Endothelial cell of umbilical vein (primary cell): ENCODE data around the gene INPP4B. TPM values are rescaled to one million over a fixed set of nuclear protein-coding genes. Genes with fewer than 3 reads are reported as not detected.
A peak's percentile ranks its signal among the peaks of the same experiment; 100 is the strongest.

Source experiments
- BruUV-seq: library from RNA; stranded (reverse); fragments of 400-500 nt; replicated peaks from 2 replicates; lab custom pipeline; 2021; lab: Mats Ljungman, UMichigan
- CTCF ChIA-PET: fragments of 300-600, 350-600 bp; sonication (Branson Sonifier 250); formaldehyde crosslinking; loops from one replicate; lab custom pipeline; 2021; ENCODE audit warnings: antibody characterized with exemption, inconsistent platforms; lab: Charles Lee
- POLR2A ChIA-PET: fragments of 300-600, 350-600 bp; sonication (Branson Sonifier 250); formaldehyde crosslinking; loops from one replicate; lab custom pipeline; 2021; ENCODE audit warnings: antibody characterized with exemption, inconsistent platforms; lab: Charles Lee
- DNase-seq: peaks from one replicate; pipeline ENCODE4 v3.0.0-alpha.2; 2011; ENCODE audit warnings: low read depth, low spot score
- FAIRE-seq: peaks from 2 replicates; lab custom pipeline; 2011; peaks lifted over from hg19 to GRCh38; lab: Jason Lieb, UNC
- H2AFZ ChIP-seq: 2 replicates; pipeline ENCODE4 v1.6.0; 2012; ENCODE audit warnings: low read depth, low read length, control low read depth, inconsistent platforms
- H3K27ac ChIP-seq: 2 replicates; pipeline ENCODE4 v1.5.1; 2011; ENCODE audit warnings: low read depth, mild to moderate bottlenecking, control low read depth, low read length, moderate library complexity; ENCODE audit not compliant: insufficient read depth
- H3K27me3 ChIP-seq, 2 experiments: 2 replicates each; pipeline versions ENCODE4 v1.6.0 to v1.6.1; 2011; ENCODE audit warnings: low read length in 2 of 2, mixed read lengths in 1 of 2; ENCODE audit not compliant: control insufficient read depth in 2 of 2, insufficient read depth in 2 of 2
- H3K36me3 ChIP-seq, 2 experiments: 2 replicates in 1 of 2; 3 replicates in 1 of 2; pipeline ENCODE4 v1.5.1; 2011; ENCODE audit warnings: low read length in 2 of 2, mild to moderate bottlenecking in 1 of 2, moderate library complexity in 1 of 2; ENCODE audit not compliant: control insufficient read depth in 2 of 2, insufficient read depth in 2 of 2; ENCODE audit errors: extremely low read depth in 1 of 2
- H3K4me1 ChIP-seq: 3 replicates; pipeline ENCODE4 v1.5.1; 2011; ENCODE audit warnings: mild to moderate bottlenecking, low read length; ENCODE audit not compliant: control insufficient read depth, insufficient read depth; ENCODE audit errors: extremely low read depth
- H3K4me2 ChIP-seq: 2 replicates; pipeline ENCODE4 v1.6.1; 2011; ENCODE audit warnings: low read length, control low read depth, mixed read lengths; ENCODE audit not compliant: insufficient read depth
- H3K4me3 ChIP-seq, 3 experiments: fragments of 200-600 bp in 1 of 3; sonication (generic), shearing (Covaris generic) in 1 of 3; replicated peaks in 1 of 3; 2 replicates each; pipeline ENCODE4 v1.5.1; 2011 to 2016; ENCODE audit warnings: control low read depth in 3 of 3, low read length in 3 of 3, mild to moderate bottlenecking in 2 of 3, inconsistent platforms in 1 of 3, low read depth in 1 of 3, moderate library complexity in 1 of 3; ENCODE audit not compliant: insufficient read depth in 1 of 3
- H3K79me2 ChIP-seq: 2 replicates; pipeline ENCODE4 v1.6.0; 2012; ENCODE audit warnings: low read length, inconsistent platforms; ENCODE audit not compliant: control insufficient read depth, insufficient read depth
- H3K9ac ChIP-seq: replicated peaks from 2 replicates; pipeline ENCODE3; 2011; ENCODE audit warnings: low read length, control low read depth; ENCODE audit not compliant: insufficient read depth; ENCODE audit errors: extremely low read depth
- H3K9me1 ChIP-seq: replicated peaks from 3 replicates; pipeline ENCODE4 v1.6.0; 2011; ENCODE audit warnings: mild to moderate bottlenecking, low read length; ENCODE audit not compliant: control insufficient read depth, insufficient read depth; ENCODE audit errors: extremely low read depth
- H3K9me3 ChIP-seq: replicated peaks from 2 replicates; pipeline ENCODE4 v1.5.1; 2012; ENCODE audit warnings: low read length, inconsistent platforms; ENCODE audit not compliant: control insufficient read depth, insufficient read depth
- H4K20me1 ChIP-seq: replicated peaks from 2 replicates; pipeline ENCODE3; 2011; ENCODE audit warnings: mild to moderate bottlenecking, low read length; ENCODE audit not compliant: control insufficient read depth, insufficient read depth; ENCODE audit errors: extremely low read depth
- CTCF ChIP-seq, 2 donors: IDR thresholded peaks; 1 replicate in 1 of 2; 2 replicates in 1 of 2; pipeline ENCODE4 v1.5.1; 2011; ENCODE audit warnings: low read length in 2 of 2, mild to moderate bottlenecking in 2 of 2, moderate library complexity in 2 of 2, control low read depth in 1 of 2, inconsistent platforms in 1 of 2, low read depth in 1 of 2; ENCODE audit not compliant: insufficient read depth in 1 of 2; ENCODE audit errors: extremely low read depth in 1 of 2
- EZH2 ChIP-seq: IDR thresholded peaks from 2 replicates; pipeline ENCODE4 v1.6.1; 2012; ENCODE audit warnings: borderline replicate concordance, low read depth, mild to moderate bottlenecking, moderate library complexity, low read length, inconsistent platforms; ENCODE audit not compliant: severe bottlenecking
- FOS ChIP-seq: IDR thresholded peaks from 2 replicates; pipeline ENCODE4 v1.6.1; 2011; ENCODE audit warnings: mild to moderate bottlenecking, low read length, moderate library complexity, borderline replicate concordance; ENCODE audit not compliant: insufficient read depth
- GATA2 ChIP-seq: IDR thresholded peaks from 2 replicates; pipeline ENCODE4 v1.7.0; 2011; ENCODE audit warnings: low read depth, mild to moderate bottlenecking, moderate library complexity, mixed read lengths, low read length; ENCODE audit not compliant: insufficient read length, insufficient read depth
- JUN ChIP-seq: IDR thresholded peaks from 2 replicates; pipeline ENCODE4 v1.6.1; 2011; ENCODE audit warnings: borderline replicate concordance, low read depth; ENCODE audit not compliant: insufficient read length, insufficient read depth
- MAX ChIP-seq: IDR thresholded peaks from 2 replicates; pipeline ENCODE4 v1.6.1; 2011; ENCODE audit not compliant: insufficient read depth, insufficient read length
- MYC ChIP-seq: IDR thresholded peaks from one replicate; pipeline ENCODE4 v1.6.1; 2011; ENCODE audit warnings: mild to moderate bottlenecking, low read depth, low read length
- POLR2A ChIP-seq: IDR thresholded peaks from 2 replicates; pipeline ENCODE4 v1.6.1; 2012; ENCODE audit warnings: low read depth, mild to moderate bottlenecking, control low read depth, low read length
- POLR2AphosphoS5 ChIP-seq: IDR thresholded peaks from 2 replicates; pipeline ENCODE4 v1.6.1; 2012; ENCODE audit warnings: low read depth, mild to moderate bottlenecking, control low read depth, low read length, moderate library complexity; ENCODE audit not compliant: insufficient read depth
- dilution Hi-C: fragments of 300-500 bp; cut with MboI; formaldehyde crosslinking; loops from one replicate; pipeline ENCODE4 v1.15.0; 2019; ENCODE audit warnings: low sequenced_read_pairs; ENCODE audit not compliant: extremely low pct_ligation_motif_present
- intact Hi-C: fragments of 100-400 bp; cut with micrococcal nuclease; formaldehyde crosslinking; loops from one replicate; pipeline ENCODE4 v1.10.0; 2022
- polyA plus RNA-seq, 4 experiments: library from polyadenylated mRNA; depleted of rRNA in 3 of 4; stranded (reverse) in 3 of 4; unstranded in 1 of 4; fragments of >200 nt; gene quantifications; 2 replicates each; pipeline versions ENCODE4 v1.2.1 to v1.2.3, GENCODE V29; 2011 to 2012; ENCODE audit warnings: missing spikeins in 1 of 4
- total RNA-seq: library from RNA; stranded (reverse); gene quantifications from 2 replicates; pipeline ENCODE4 v1.2.3, GENCODE V29; 2021

INPP4B gene
- total and polyA plus RNA-seq, 2 donors (not counting 3 experiments of a cell fraction or from before 2014, with no cell fraction given), result 0.41 to 3.1 TPM

- TF ChIP-seq FOS, result no peak
- no peak for TF ChIP-seq JUN
- no peak for TF ChIP-seq GATA2
- no peak for TF ChIP-seq EZH2
- TF ChIP-seq CTCF (IDR thresholded peaks at IDR 0.05; ENCODE audit: extremely low read depth in 1 of 2, insufficient read depth in 1 of 2, low read depth in 1 of 2, low read length in 2 of 2), result no peak
- TF ChIP-seq MAX, result no peak
- TF ChIP-seq MYC, result no peak
- TF ChIP-seq POLR2AphosphoS5, result no peak
- no peak for TF ChIP-seq POLR2A
- no peaks in the 10 kb centered on the region for H3K79me2 ChIP-seq
- BruUV-seq, result no TSS peak
- peak overlapping the region; percentile 26 for H2AFZ ChIP-seq
- DNase-seq (peak; percentile 34), FAIRE-seq (no peak)
- no peak overlapping the region for H3K4me3 ChIP-seq
- no peak overlapping the region for H3K9ac ChIP-seq
- H3K27me3 ChIP-seq, result no peaks in the 10 kb centered on the region
- dilution Hi-C loops (no loop called here), intact Hi-C loops (no loop called here)
- no peaks in the 10 kb centered on the region for H3K9me1 ChIP-seq
- no peaks in the 10 kb centered on the region for H3K9me3 ChIP-seq
- ChIA-PET POLR2A (no interaction called here), CTCF (interaction anchor here (0.5 to 1.5 kb wide), 3 partner anchors 14 to 339 kb away, joined by 3 read pairs; no protein-coding TSS in a partner anchor)
- no peak overlapping the region for H3K4me2 ChIP-seq
- H3K36me3 ChIP-seq, result no peaks in the 10 kb centered on the region
- no peak overlapping the region for H3K27ac ChIP-seq
- no peaks in the 10 kb centered on the region for H4K20me1 ChIP-seq
- no peaks in the 10 kb centered on the region for H3K4me1 ChIP-seq
Observed at GRCh38 chr4:142142366-142143054, 703.6 kb downstream of the INPP4B start.
